ENCODE data around the gene PLEKHA6.

DNA sequence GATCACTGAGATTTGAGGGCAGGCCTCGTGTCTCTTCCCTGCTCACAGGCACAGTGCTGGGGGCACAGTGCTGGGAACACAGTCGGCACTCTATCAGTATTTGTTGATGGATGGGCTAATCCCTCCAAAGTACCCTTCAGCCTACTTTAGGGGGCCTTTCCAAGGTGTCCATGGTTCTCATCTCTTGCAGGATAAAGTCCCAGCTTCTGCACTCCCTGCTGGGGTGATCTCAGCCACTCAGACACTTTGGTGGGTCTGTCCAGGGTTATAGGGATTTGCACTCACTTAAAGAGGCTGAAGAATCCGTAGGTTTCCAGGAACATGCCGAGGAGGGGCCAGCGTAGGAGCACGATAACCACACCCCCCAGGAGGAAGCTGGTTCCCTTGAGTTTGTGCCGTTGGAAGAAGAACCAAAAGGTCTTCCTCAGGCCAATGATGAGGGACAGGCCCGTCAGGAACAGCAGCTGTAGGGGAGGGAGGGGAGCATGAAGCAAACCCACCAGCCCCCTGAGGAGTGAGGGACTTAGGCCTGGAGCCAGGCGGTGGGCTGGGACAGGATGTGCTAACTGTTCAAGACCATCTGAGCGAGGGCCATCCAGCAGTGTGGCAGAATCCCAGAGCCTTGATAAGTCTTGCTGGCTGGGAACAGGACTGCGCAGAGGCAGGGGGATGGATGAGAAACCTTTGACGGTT, 158.2 kb downstream of the PLEKHA6 start:
- TF ChIP-seq, protein P1, sequence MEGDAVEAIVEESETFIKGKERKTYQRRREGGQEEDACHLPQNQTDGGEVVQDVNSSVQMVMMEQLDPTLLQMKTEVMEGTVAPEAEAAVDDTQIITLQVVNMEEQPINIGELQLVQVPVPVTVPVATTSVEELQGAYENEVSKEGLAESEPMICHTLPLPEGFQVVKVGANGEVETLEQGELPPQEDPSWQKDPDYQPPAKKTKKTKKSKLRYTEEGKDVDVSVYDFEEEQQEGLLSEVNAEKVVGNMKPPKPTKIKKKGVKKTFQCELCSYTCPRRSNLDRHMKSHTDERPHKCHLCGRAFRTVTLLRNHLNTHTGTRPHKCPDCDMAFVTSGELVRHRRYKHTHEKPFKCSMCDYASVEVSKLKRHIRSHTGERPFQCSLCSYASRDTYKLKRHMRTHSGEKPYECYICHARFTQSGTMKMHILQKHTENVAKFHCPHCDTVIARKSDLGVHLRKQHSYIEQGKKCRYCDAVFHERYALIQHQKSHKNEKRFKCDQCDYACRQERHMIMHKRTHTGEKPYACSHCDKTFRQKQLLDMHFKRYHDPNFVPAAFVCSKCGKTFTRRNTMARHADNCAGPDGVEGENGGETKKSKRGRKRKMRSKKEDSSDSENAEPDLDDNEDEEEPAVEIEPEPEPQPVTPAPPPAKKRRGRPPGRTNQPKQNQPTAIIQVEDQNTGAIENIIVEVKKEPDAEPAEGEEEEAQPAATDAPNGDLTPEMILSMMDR (conservative IDR thresholded peaks at IDR 0.05): no peak
- no peak for TF ChIP-seq ZFX (IDR thresholded peaks at IDR 0.05)
